SK-N-SH (cell line): Measurements from ENCODE around the gene PROCR.

Source experiments
- POLR2AphosphoS5 ChIP-seq: IDR thresholded peaks from 2 replicates; pipeline ENCODE4 v1.6.1; 2012; ENCODE audit warnings: low read depth, low read length
- RAD21 ChIP-seq: IDR thresholded peaks from 2 replicates; pipeline ENCODE4 v1.6.1; 2012; ENCODE audit warnings: mild to moderate bottlenecking, low read length
- SMC3 ChIP-seq: IDR thresholded peaks from 2 replicates; pipeline ENCODE4 v1.6.1; 2012; ENCODE audit warnings: low read depth, low read length, improper control_type of control experiment

- TF ChIP-seq POLR2AphosphoS5, result no peak
- no peak for TF ChIP-seq RAD21
- TF ChIP-seq SMC3, result no peak
Measured at GRCh38 chr20:35215066-35215956, 43.4 kb downstream of the PROCR start.
